Measurements from ENCODE around the gene MATCAP1.

MATCAP1 gene

DNA sequence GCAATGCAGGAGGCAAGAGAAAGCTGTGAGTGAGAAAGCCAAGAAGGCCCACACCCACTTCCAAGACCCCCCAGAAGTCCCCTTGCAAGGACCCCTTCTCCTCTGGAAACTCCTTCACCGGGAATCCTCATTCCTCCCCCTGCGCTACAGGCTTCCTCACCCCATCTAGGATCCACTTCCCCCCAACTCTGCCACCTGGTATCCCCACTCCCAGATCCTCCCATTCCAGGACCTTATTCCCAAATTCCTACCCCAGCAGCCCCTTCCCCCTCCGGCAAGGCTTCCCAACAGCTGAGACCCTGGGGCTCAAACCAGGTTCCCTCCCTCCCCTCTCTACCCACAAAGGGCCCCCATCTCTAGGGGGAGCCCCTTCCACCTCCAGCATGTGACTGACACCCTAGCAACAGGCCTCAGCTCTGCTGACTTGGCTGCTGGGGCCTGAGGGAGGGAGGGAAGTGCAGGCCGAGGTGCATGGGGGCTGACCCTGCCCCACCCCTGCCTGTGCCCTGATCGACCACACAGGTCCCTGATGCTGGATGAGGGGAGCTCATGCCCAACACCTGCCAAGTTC lies 17.1 kb downstream of the MATCAP1 start:
- no peak for DNase-seq (ENCODE audit: insufficient read length, low spot score)
- no peak for FAIRE-seq
- TF ChIP-seq POLR2A (IDR thresholded peaks at IDR 0.05; ENCODE audit: low read depth, low read length), result no peak

DNA sequence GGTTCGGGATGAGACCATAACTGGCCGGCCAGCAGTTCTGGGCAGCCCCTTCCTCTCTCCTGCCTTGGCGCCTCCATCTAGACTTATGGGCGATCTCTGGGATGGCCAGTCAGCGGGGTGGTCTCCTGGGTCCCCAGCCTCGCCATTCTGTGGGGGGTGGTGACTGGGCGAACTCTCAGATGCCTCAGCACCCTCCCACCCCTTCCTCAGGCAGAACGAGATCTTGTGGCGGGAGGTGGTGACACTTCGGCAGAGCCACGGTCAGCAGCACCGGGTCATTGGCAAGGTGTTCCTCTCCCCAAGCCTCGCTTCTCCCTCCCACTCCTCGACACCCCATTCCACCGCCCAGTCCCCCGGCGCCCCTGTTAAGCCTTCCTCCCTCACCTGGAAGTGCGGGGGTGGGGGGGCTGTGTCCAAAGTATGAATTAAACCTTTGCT lies 17.6 kb downstream of the MATCAP1 start:
- FAIRE-seq, result no peak
- TF ChIP-seq POLR2A (IDR thresholded peaks at IDR 0.05; ENCODE audit: low read depth, low read length), result no peak
- no peak for DNase-seq (ENCODE audit: insufficient read length, low spot score)

DNA sequence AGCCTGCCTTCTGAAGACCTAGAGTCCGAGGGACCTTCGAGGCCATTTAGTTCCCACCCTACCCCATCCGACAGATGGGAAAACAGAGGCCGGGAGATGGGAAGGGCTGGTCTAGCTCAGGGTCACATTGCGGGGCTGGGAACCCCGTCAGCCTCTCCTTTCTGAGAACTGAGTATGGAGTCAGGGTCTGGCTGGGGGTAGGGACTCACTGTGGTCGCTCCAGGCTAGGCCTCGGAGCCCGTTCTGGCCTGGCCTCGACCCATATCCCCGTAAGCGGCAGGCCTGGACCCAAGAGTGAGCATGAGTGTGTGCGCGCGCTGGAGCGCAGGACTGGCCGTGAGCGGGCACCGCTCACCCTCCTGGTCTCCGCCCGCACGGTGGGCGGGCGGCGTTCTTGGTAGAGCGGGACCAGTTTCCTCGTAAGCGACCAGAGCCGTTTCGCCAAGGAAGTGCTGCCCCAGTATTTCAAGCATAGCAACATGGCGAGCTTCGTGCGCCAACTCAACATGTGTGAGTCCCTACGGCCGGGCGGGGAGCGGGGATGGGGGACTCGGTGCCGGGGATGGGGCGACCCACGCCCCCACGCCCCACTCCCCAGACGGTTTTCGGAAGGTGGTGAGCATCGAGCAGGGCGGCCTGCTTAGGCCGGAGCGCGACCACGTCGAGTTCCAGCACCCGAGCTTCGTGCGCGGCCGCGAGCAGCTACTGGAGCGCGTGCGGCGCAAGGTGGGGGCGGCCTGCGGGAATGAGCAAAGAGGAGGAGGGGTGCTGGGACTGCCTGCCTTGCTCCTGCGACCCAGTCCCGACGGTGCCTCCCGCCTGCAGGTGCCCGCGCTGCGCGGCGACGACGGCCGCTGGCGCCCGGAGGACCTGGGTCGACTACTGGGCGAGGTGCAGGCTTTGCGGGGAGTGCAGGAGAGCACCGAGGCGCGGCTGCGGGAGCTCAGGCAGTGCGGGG lies 18.4 kb downstream of the MATCAP1 start:
- no peak for FAIRE-seq
- no peak for TF ChIP-seq POLR2A (IDR thresholded peaks at IDR 0.05; ENCODE audit: low read depth, low read length)

DNA sequence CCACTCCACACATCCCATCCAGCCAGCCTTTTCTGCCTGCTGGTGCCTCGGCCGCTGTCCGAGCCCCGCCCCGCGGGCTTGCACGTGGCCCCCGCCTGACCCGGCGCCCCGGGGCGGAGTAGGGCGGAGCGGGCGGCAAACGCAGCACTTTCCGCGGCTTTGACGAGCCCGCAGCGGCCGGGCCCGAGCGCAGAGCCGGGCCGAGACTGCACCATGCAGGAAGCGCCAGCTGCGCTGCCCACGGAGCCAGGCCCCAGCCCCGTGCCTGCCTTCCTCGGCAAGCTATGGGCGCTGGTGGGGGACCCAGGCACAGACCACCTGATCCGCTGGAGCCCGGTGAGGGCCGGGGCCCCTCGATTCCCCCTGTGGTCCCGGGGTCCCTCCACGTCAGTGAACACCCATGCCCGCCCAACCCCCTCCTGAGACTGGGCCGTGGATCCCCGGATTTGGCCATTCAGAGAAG lies 19.1 kb downstream of the MATCAP1 start, which contains the start of gene HSF4:
HSF4 (plus strand) TSS at position 147 of the 463 bp plus-strand sequence; CDS start at position 214, 67 bp downstream.
- DNase-seq (ENCODE audit: insufficient read length, low spot score), result no peak
- FAIRE-seq, result no peak
- no peak for TF ChIP-seq POLR2A (IDR thresholded peaks at IDR 0.05; ENCODE audit: low read depth, low read length)

More for the DNA sequence above, 18.4 kb downstream of the MATCAP1 start:
- no peak for DNase-seq (ENCODE audit: insufficient read length, low spot score)

DNA sequence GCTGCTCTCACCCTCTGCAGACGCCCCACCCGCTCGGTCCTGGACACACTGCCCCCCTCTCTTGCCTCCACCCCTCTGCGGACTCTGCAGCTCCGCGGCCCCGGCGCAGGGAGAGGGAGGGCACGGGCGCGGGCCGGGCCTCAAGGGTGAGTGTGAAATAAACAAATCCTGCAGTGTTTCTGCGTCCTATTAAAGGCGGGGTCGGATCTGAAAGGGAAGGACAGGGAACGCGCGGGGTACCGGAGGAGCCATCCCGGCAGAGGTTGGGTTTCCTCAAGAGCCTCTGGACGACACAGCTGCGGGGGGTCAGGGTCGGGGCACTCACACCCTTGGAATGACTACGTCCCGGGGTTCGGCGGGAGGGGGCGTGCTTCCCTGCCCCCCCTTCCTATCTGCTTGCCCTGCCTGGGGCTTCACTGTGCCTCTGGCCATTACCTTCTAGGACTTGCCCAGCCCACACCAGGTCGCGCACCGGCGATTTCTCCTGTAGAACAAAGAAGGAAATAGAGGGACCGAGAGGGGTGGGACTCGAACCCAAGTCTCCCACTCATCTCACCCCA lies 19.7 kb downstream of the MATCAP1 start:
- no peak for TF ChIP-seq POLR2A (IDR thresholded peaks at IDR 0.05; ENCODE audit: low read depth, low read length)
- DNase-seq (ENCODE audit: insufficient read length, low spot score) (no peak), FAIRE-seq (no peak)

DNA sequence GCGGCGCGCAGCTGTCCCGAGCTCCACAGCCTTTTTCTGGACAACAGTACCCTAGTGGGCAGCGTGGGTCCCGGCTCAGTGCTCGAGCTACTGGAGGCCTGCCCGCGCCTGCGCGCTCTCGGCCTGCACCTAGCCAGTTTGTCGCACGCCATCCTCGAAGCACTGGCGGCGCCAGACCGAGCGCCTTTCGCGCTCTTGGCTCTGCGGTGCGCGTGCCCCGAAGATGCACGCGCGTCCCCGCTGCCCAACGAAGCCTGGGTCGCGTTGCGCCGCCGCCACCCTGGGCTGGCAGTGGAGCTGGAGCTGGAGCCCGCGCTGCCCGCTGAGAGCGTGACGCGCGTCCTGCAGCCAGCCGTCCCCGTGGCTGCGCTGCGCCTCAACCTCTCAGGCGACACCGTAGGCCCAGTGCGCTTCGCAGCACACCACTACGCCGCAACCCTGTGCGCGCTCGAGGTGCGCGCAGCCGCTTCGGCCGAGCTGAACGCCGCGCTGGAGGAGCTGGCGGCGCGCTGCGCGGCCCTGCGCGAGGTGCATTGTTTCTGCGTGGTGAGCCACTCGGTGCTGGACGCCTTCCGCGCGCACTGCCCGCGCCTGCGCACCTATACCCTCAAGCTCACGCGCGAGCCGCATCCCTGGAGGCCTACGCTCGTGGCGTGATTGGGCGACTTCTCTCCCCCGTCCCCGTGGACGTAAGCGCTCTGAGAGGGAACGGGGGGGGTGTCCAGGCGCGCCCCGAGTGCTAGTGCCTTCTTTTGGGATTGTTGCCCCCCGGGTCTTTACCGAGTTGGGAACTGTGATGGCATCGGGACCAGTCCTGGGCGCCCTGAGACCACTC lies 20.4 kb downstream of the MATCAP1 start:
- FAIRE-seq (no peak), DNase-seq (ENCODE audit: insufficient read length, low spot score) (no peak)
- no peak for TF ChIP-seq POLR2A (IDR thresholded peaks at IDR 0.05; ENCODE audit: low read depth, low read length)

DNA sequence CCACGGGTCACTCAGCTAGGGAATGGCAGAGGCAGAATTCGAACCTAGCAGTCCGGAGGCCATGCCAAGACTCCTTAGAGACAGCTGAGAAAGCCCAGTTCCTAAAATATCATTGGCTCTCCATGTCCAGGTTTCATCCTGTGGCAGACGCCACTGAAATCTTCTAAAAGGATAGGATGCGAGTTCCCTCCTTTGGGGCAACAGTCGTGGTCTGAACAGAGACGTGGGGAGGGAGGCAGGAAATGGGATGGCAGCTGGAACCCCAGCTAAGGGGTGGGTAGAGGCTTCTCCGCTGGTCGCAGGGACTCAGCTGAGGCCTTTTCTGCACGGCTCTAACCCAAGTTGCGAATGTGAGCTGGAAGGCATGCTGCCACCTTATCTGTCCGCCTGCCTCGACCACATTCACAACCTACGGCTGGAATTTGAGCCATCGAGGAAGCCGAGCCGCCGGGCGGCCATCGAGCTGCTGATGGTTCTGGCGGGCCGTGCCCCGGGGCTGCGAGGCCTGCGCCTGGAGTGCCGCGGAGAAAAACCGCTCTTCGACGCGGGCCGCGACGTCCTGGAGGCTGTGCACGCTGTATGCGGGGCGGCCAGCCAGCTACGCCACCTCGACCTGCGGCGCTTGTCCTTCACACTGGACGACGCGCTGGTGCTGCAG lies 21.1 kb downstream of the MATCAP1 start:
- no peak for TF ChIP-seq POLR2A (IDR thresholded peaks at IDR 0.05; ENCODE audit: low read depth, low read length)
- FAIRE-seq (no peak), DNase-seq (ENCODE audit: insufficient read length, low spot score) (peak; percentile 72)

DNA sequence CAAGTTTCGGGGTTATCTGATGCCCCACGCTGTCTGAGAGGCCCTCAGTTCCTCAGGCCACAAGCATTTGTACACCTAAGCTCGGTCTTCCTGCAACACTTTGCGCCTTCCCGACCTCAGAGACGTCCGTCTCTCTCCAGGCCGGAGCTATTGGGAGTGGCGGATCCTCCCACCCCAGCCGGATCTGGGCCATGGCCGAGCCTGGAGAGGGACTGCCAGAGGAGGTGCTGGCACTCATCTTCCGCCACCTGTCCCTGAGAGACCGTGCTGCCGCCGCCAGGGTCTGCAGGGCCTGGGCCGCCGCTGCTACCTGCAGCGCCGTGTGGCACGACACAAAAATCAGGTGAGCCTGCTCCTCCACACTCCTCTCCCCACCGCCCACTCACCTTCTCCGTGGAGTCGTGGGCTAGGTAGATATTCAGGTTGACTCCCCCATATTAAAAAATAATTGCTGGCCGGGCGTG lies 22.1 kb downstream of the MATCAP1 start:
- TF ChIP-seq POLR2A (IDR thresholded peaks at IDR 0.05; ENCODE audit: low read depth, low read length), result no peak
- FAIRE-seq, result no peak
- DNase-seq (ENCODE audit: insufficient read length, low spot score), result no peak

DNA sequence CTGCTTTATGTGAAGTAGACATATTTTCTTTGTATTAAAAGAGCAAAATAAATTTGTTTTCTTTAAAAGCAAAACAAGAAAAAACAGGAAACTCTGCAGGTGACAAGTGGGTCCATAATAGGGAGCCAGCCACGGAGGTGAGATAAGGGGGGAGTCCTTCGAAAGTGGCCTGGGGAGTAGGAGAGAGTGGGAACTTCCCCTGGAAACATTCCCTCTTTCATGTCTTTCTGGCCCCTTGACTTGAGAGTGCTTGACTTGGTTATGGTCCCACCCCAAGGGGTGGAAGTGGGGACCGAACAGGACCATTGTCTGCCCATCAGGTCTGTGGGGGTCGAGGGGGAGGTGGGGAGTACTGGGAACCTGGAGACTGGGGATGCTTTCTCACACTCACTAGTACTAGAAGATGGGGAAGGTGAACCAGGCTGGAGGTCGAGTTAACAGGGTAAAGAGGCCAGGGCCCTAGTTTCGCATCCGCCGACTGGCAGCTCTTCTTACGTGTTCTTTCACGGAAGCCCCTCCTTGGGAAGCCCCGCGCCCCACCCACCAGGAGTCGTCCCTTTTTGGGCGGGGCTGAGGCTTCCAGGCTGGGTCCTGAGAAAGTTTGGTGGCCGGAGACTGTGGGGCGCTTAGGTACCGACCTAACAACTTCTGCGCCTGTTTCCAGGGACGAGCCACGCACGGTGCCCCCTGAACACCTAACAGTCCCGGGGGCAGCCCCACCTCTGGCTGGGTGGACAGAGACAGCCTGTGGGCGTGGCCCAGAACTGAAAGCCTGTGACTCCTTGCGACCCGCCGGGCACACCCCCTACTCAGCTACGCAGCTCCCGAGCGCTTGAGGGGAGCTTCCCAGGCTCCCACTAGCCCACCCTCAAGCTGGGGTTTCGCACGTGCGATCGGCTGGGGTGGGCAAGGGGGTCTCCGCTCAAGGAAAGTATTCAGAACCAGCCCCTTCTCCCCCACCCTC lies 24.8 kb downstream of the MATCAP1 start:
- DNase-seq (ENCODE audit: insufficient read length, low spot score) (no peak), FAIRE-seq (no peak)
- TF ChIP-seq POLR2A (IDR thresholded peaks at IDR 0.05; ENCODE audit: low read depth, low read length), result no peak

DNA sequence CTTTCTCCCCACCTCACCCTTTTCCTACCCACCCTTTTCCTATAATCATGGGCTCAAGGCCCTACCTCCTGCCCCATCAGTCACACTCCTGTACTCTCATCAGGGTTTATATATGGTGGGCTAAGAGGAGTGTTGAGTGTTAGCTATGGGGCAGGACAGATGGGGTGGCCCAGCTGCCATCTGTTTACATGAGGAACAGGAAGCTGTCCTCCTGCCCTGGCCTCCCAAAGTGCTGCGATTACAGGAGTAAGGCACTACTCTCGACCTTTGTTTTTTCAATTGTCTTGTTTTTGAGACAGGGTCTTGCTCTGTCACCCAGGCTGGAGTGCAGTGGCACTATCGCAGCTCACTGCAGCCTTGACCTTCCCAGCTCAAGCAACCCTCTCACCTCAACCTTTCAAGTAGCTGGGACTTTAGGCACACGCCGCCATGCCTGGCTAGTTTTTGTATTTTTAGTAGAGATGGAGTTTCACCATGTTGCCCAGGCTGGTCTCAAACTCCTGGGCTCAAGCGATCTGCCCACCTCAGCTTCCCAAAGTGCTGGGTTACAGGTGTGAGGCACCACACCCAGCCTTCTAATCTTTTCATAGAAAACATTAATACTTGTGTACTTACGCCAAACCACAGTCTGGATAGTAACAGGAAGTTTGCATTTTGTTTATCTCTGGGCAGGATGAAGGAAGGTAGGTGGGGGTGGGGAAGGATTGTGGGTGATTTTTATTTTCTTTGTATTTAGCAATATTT lies 25.7 kb downstream of the MATCAP1 start:
- TF ChIP-seq POLR2A (IDR thresholded peaks at IDR 0.05; ENCODE audit: low read depth, low read length), result no peak
- DNase-seq (ENCODE audit: insufficient read length, low spot score) (no peak), FAIRE-seq (no peak)

DNA sequence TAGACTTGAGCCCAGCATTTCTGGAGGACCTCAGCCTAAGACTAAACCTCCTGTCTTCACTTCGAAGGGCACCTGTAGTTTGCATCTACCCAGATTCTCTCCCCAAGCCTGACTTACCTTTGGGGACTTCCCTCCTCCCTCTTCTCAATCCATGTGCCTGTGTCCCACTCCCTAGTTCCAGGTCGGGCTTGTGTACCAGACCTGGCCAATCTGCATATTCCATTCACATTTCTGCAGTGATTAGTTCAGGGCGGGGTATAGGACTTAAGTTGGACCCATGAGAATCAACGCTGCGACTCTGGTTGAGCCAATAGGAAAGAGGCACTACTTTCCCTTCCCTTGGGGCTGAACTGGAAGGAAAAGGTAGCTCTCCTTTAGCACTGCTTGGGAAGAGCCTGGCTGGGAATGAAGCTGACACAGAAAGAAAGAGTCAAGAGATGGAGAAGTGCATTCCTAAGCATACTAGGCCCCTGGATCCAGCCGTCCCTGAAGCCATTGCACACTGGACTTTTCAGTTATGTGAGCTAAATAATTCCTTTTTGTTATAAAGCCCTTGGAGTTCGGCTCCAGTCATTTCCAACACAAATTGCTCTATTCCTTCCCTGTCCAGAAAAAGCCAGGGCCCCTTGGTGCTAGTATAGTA lies 26.5 kb downstream of the MATCAP1 start:
- TF ChIP-seq POLR2A (IDR thresholded peaks at IDR 0.05; ENCODE audit: low read depth, low read length), result no peak
- FAIRE-seq, result no peak
- DNase-seq (ENCODE audit: insufficient read length, low spot score), result no peak
